Measurements from ENCODE around the gene GAST. TPM values are rescaled to one million over a fixed set of nuclear protein-coding genes. Genes with fewer than 3 reads are reported as not detected.

GAST gene
- total RNA-seq, 1 donor from 2014 or later, result 119 TPM

- no peak for DNase-seq (ENCODE audit: extremely low spot score, unreplicated experiment)
- H3K4me1 Mint-ChIP-seq (ENCODE audit: unreplicated experiment), result peaks cover 9% of the 10 kb centered on the region
- H3K36me3 Mint-ChIP-seq, result no peaks in the 10 kb centered on the region
Measured at GRCh38 chr17:41733348-41734138, 21.4 kb downstream of the GAST start.

GRCh38 chr17:41734139-41734948 is 22.2 kb downstream of the GAST start, which contains the start of gene HAP1:
HAP1 (minus strand) TSS chr17:41734643; CDS start chr17:41734634, 9 bp downstream.
- H3K4me1 Mint-ChIP-seq (ENCODE audit: unreplicated experiment), result peaks cover 9% of the 10 kb centered on the region
- H3K9me3 Mint-ChIP-seq, result no peaks in the 10 kb centered on the region
- H3K4me3 Mint-ChIP-seq, result peak within 1 kb of the TSS; percentile 91
- DNase-seq (ENCODE audit: extremely low spot score, unreplicated experiment), result peak; percentile 79
- H3K27ac Mint-ChIP-seq, result no peak within 1 kb of the TSS
- H3K27me3 Mint-ChIP-seq, result peaks cover 70% of the 10 kb centered on the region
- no peaks in the 10 kb centered on the region for H3K36me3 Mint-ChIP-seq
- no peak for TF ChIP-seq CTCF (conservative IDR thresholded peaks at IDR 0.05)

More at GRCh38 chr17:41733348-41734138, 21.4 kb downstream of the GAST start:
- H3K27me3 Mint-ChIP-seq, result peaks cover 70% of the 10 kb centered on the region
- TF ChIP-seq CTCF (conservative IDR thresholded peaks at IDR 0.05), result no peak
- no peaks in the 10 kb centered on the region for H3K9me3 Mint-ChIP-seq
- H3K27ac Mint-ChIP-seq, result no peak overlapping the region
- peak overlapping the region; percentile 91 for H3K4me3 Mint-ChIP-seq

GRCh38 chr17:41734949-41735313 is 22.8 kb downstream of the GAST start:
- Mint-ChIP-seq H3K27ac (no peak overlapping the region), H3K27me3 (peaks cover 70% of the 10 kb centered on the region), H3K4me1 (ENCODE audit: unreplicated experiment) (peaks cover 13% of the 10 kb centered on the region), H3K4me3 (peak overlapping the region; percentile 87), H3K36me3 (no peaks in the 10 kb centered on the region), H3K9me3 (no peaks in the 10 kb centered on the region)
- DNase-seq (ENCODE audit: extremely low spot score, unreplicated experiment), result no peak
- no peak for TF ChIP-seq CTCF (conservative IDR thresholded peaks at IDR 0.05)

- Mint-ChIP-seq H3K4me3 (no peak overlapping the region), H3K27me3 (peaks cover 63% of the 10 kb centered on the region), H3K4me1 (ENCODE audit: unreplicated experiment) (peaks cover 13% of the 10 kb centered on the region), H3K36me3 (no peaks in the 10 kb centered on the region), H3K9me3 (no peaks in the 10 kb centered on the region), H3K27ac (no peak overlapping the region)
- DNase-seq (ENCODE audit: extremely low spot score, unreplicated experiment), result no peak
- no peak for TF ChIP-seq CTCF (conservative IDR thresholded peaks at IDR 0.05)
Measured at GRCh38 chr17:41735744-41736143, 23.6 kb downstream of the GAST start.

GRCh38 chr17:41736983-41737679 is 25.0 kb downstream of the GAST start:
- no peak for DNase-seq (ENCODE audit: extremely low spot score, unreplicated experiment)
- peaks cover 50% of the 10 kb centered on the region for H3K27me3 Mint-ChIP-seq
- no peak for TF ChIP-seq CTCF (conservative IDR thresholded peaks at IDR 0.05)
- H3K9me3 Mint-ChIP-seq, result no peaks in the 10 kb centered on the region
- no peak overlapping the region for H3K27ac Mint-ChIP-seq
- no peaks in the 10 kb centered on the region for H3K36me3 Mint-ChIP-seq
- peak overlapping the region; percentile 44 for H3K4me3 Mint-ChIP-seq
- H3K4me1 Mint-ChIP-seq (ENCODE audit: unreplicated experiment), result peaks cover 21% of the 10 kb centered on the region
